HUES48 (cell line): ENCODE data around the gene COL9A1.

Experiments
- H3K27ac ChIP-seq: one replicate; pipeline ENCODE4 v1.7.0; 2013; ENCODE audit warnings: low read depth, low read length, inconsistent platforms
- H3K27me3 ChIP-seq: 2 replicates; pipeline ENCODE4 v1.6.1; 2013; ENCODE audit warnings: mild to moderate bottlenecking, low read length; ENCODE audit not compliant: control insufficient read depth, insufficient read depth
- H3K36me3 ChIP-seq: 2 replicates; pipeline ENCODE4 v1.6.1; 2013; ENCODE audit warnings: low read length; ENCODE audit not compliant: control insufficient read depth, insufficient read depth
- H3K4me1 ChIP-seq: 2 replicates; pipeline ENCODE4 v1.6.1; 2013; ENCODE audit warnings: mild to moderate bottlenecking, low read length; ENCODE audit not compliant: control insufficient read depth, insufficient read depth
- H3K4me3 ChIP-seq: 2 replicates; pipeline ENCODE4 v1.5.1; 2013; ENCODE audit warnings: mild to moderate bottlenecking, low read depth, low read length
- H3K9ac ChIP-seq: 2 replicates; pipeline ENCODE4 v1.6.1; 2013; ENCODE audit warnings: mild to moderate bottlenecking, low read depth, low read length, moderate library complexity
- H3K9me3 ChIP-seq: 2 replicates; pipeline ENCODE4 v1.6.1; 2013; ENCODE audit warnings: low read length; ENCODE audit not compliant: control insufficient read depth, insufficient read depth

The COL9A1 gene

GRCh38 chr6:70234561-70235236, 68.2 kb downstream of the COL9A1 start:
- H3K4me1 ChIP-seq = no peaks in the 10 kb centered on the region
- H3K27ac ChIP-seq = no peak overlapping the region
- H3K9ac ChIP-seq = no peak overlapping the region
- H3K4me3 ChIP-seq = no peak overlapping the region
- no peaks in the 10 kb centered on the region for H3K36me3 ChIP-seq
- no peaks in the 10 kb centered on the region for H3K27me3 ChIP-seq
- no peaks in the 10 kb centered on the region for H3K9me3 ChIP-seq

- no peak overlapping the region for H3K27ac ChIP-seq
- H3K9ac ChIP-seq = no peak overlapping the region
- H3K9me3 ChIP-seq = no peaks in the 10 kb centered on the region
- H3K4me3 ChIP-seq = no peak overlapping the region
- H3K36me3 ChIP-seq = no peaks in the 10 kb centered on the region
- H3K4me1 ChIP-seq = peaks cover 5% of the 10 kb centered on the region
- H3K27me3 ChIP-seq = no peaks in the 10 kb centered on the region
These were observed 71.6 kb downstream of the COL9A1 start for GRCh38 chr6:70231311-70231710.

- H3K4me3 ChIP-seq = no peak overlapping the region
- H3K9ac ChIP-seq = no peak overlapping the region
- no peak overlapping the region for H3K27ac ChIP-seq
- peaks cover 5% of the 10 kb centered on the region for H3K4me1 ChIP-seq
- no peaks in the 10 kb centered on the region for H3K36me3 ChIP-seq
- H3K27me3 ChIP-seq = no peaks in the 10 kb centered on the region
- no peaks in the 10 kb centered on the region for H3K9me3 ChIP-seq
These were observed 77.8 kb downstream of the COL9A1 start for GRCh38 chr6:70225055-70225454.

GRCh38 chr6:70222439-70222749, 80.5 kb downstream of the COL9A1 start:
- H3K27me3 ChIP-seq = no peaks in the 10 kb centered on the region
- no peaks in the 10 kb centered on the region for H3K9me3 ChIP-seq
- no peak overlapping the region for H3K27ac ChIP-seq
- H3K36me3 ChIP-seq = no peaks in the 10 kb centered on the region
- no peak overlapping the region for H3K9ac ChIP-seq
- no peak overlapping the region for H3K4me3 ChIP-seq
- no peaks in the 10 kb centered on the region for H3K4me1 ChIP-seq

GRCh38 chr6:70221715-70222438, 81.0 kb downstream of the COL9A1 start:
- H3K4me3 ChIP-seq = no peak overlapping the region
- H3K27me3 ChIP-seq = no peaks in the 10 kb centered on the region
- H3K36me3 ChIP-seq = no peaks in the 10 kb centered on the region
- no peak overlapping the region for H3K27ac ChIP-seq
- H3K9me3 ChIP-seq = no peaks in the 10 kb centered on the region
- peaks cover under 1% of the 10 kb centered on the region; the same call in 1 of the 2 replicates for H3K4me1 ChIP-seq
- no peak overlapping the region for H3K9ac ChIP-seq

GRCh38 chr6:70221025-70221714, 81.7 kb downstream of the COL9A1 start:
- Histone ChIP-seq H3K4me1 (peaks cover 5% of the 10 kb centered on the region), H3K9me3 (no peaks in the 10 kb centered on the region), H3K4me3 (no peak overlapping the region), H3K9ac (no peak overlapping the region), H3K27me3 (no peaks in the 10 kb centered on the region), H3K27ac (no peak overlapping the region), H3K36me3 (no peaks in the 10 kb centered on the region)

GRCh38 chr6:70219943-70220613, 82.8 kb downstream of the COL9A1 start:
- Histone ChIP-seq H3K36me3 (no peaks in the 10 kb centered on the region), H3K4me1 (peaks cover 5% of the 10 kb centered on the region), H3K4me3 (no peak overlapping the region), H3K9me3 (no peaks in the 10 kb centered on the region), H3K27me3 (no peaks in the 10 kb centered on the region), H3K27ac (no peak overlapping the region), H3K9ac (no peak overlapping the region)

GRCh38 chr6:70216767-70217166, 86.1 kb downstream of the COL9A1 start:
- Histone ChIP-seq H3K9ac (no peak overlapping the region), H3K27me3 (no peaks in the 10 kb centered on the region), H3K4me3 (no peak overlapping the region)

GRCh38 chr6:70215460-70216108, 87.3 kb downstream of the COL9A1 start:
- no peaks in the 10 kb centered on the region for H3K9me3 ChIP-seq
- peaks cover 5% of the 10 kb centered on the region for H3K4me1 ChIP-seq
- H3K4me3 ChIP-seq = no peak overlapping the region
- H3K9ac ChIP-seq = no peak overlapping the region
- no peak overlapping the region for H3K27ac ChIP-seq
- H3K36me3 ChIP-seq = no peaks in the 10 kb centered on the region
- H3K27me3 ChIP-seq = no peaks in the 10 kb centered on the region

More at GRCh38 chr6:70216767-70217166, 86.1 kb downstream of the COL9A1 start:
- peaks cover 5% of the 10 kb centered on the region for H3K4me1 ChIP-seq
- no peaks in the 10 kb centered on the region for H3K36me3 ChIP-seq
- no peak overlapping the region for H3K27ac ChIP-seq
- no peaks in the 10 kb centered on the region for H3K9me3 ChIP-seq

GRCh38 chr6:70210462-70210861, 92.4 kb downstream of the COL9A1 start:
- no peak overlapping the region for H3K27ac ChIP-seq
- no peak overlapping the region for H3K4me3 ChIP-seq
- H3K9me3 ChIP-seq = no peaks in the 10 kb centered on the region
- no peaks in the 10 kb centered on the region for H3K36me3 ChIP-seq
- no peaks in the 10 kb centered on the region for H3K4me1 ChIP-seq
- H3K27me3 ChIP-seq = no peaks in the 10 kb centered on the region
- no peak overlapping the region for H3K9ac ChIP-seq
